Measurements from ENCODE around the gene RRP15. TPM values are rescaled to one million over a fixed set of nuclear protein-coding genes. Genes with fewer than 3 reads are reported as not detected.

The RRP15 gene
- total RNA-seq, 1 donor from 2014 or later, result 20.8 TPM

GRCh38 chr1:218353656-218354055, 68.6 kb downstream of the RRP15 start:
- Histone ChIP-seq H3K27me3 (ENCODE audit: low read depth) (no peaks in the 10 kb centered on the region), H3K4me1 (peaks cover 29% of the 10 kb centered on the region), H3K4me3 (no peak overlapping the region), H3K27ac (replicated peaks) (no peak overlapping the region), H3K36me3 (no peaks in the 10 kb centered on the region), H3K9me3 (replicated peaks) (no peaks in the 10 kb centered on the region)
- no peak for DNase-seq
- TF ChIP-seq CTCF (IDR thresholded peaks at IDR 0.05; ENCODE audit: borderline replicate concordance), result no peak
- intact Hi-C loops (cut with micrococcal nuclease), result no loop called here

- no peaks in the 10 kb centered on the region for H3K36me3 ChIP-seq
- no peak for DNase-seq
- no peak for TF ChIP-seq CTCF (IDR thresholded peaks at IDR 0.05; ENCODE audit: borderline replicate concordance)
These were observed 70.2 kb downstream of the RRP15 start for GRCh38 chr1:218355278-218355677.

GRCh38 chr1:218357211-218357892, 72.3 kb downstream of the RRP15 start:
- Histone ChIP-seq H3K27ac (replicated peaks) (peak overlapping the region; percentile 69), H3K4me1 (no peaks in the 10 kb centered on the region), H3K4me3 (peak overlapping the region; percentile 13), H3K36me3 (no peaks in the 10 kb centered on the region), H3K9me3 (replicated peaks) (no peaks in the 10 kb centered on the region), H3K27me3 (ENCODE audit: low read depth) (no peaks in the 10 kb centered on the region)
- no peak for TF ChIP-seq CTCF (IDR thresholded peaks at IDR 0.05; ENCODE audit: borderline replicate concordance)
- no peak for DNase-seq
- intact Hi-C loops (cut with micrococcal nuclease), result no loop called here

More at GRCh38 chr1:218355278-218355677, 70.2 kb downstream of the RRP15 start:
- no peak overlapping the region for H3K27ac ChIP-seq (replicated peaks)
- H3K4me1 ChIP-seq, result peaks cover 17% of the 10 kb centered on the region
- no peak overlapping the region for H3K4me3 ChIP-seq
- H3K9me3 ChIP-seq (replicated peaks), result no peaks in the 10 kb centered on the region
- intact Hi-C loops (cut with micrococcal nuclease), result no loop called here
- H3K27me3 ChIP-seq (ENCODE audit: low read depth), result no peaks in the 10 kb centered on the region

- Histone ChIP-seq H3K4me3 (peak overlapping the region; percentile 13), H3K9me3 (replicated peaks) (no peaks in the 10 kb centered on the region), H3K27ac (replicated peaks) (peak overlapping the region; percentile 69), H3K27me3 (ENCODE audit: low read depth) (no peaks in the 10 kb centered on the region), H3K36me3 (no peaks in the 10 kb centered on the region), H3K4me1 (no peaks in the 10 kb centered on the region)
- intact Hi-C loops (cut with micrococcal nuclease), result no loop called here
- TF ChIP-seq CTCF (IDR thresholded peaks at IDR 0.05; ENCODE audit: borderline replicate concordance), result no peak
- no peak for DNase-seq
These were observed 72.8 kb downstream of the RRP15 start for GRCh38 chr1:218357893-218358232.

GRCh38 chr1:218361298-218362065, 76.4 kb downstream of the RRP15 start:
- Histone ChIP-seq H3K4me1 (peaks cover 7% of the 10 kb centered on the region), H3K27me3 (ENCODE audit: low read depth) (no peaks in the 10 kb centered on the region), H3K27ac (replicated peaks) (no peak overlapping the region), H3K36me3 (no peaks in the 10 kb centered on the region), H3K9me3 (replicated peaks) (no peaks in the 10 kb centered on the region), H3K4me3 (no peak overlapping the region)
- DNase-seq, result no peak
- intact Hi-C loops (cut with micrococcal nuclease), result loop anchor here (2.0 kb wide), 1 partner anchor 159 kb away; no protein-coding TSS in a partner anchor
- peak; percentile 65 for TF ChIP-seq CTCF (IDR thresholded peaks at IDR 0.05; ENCODE audit: borderline replicate concordance)
